ENCODE data around the gene POTEF.
"Not testable (repeated sequence)": the region's sequence is repeated elsewhere in the genome, so short reads cannot be mapped to it uniquely, and the experiment has no call there.

DNA sequence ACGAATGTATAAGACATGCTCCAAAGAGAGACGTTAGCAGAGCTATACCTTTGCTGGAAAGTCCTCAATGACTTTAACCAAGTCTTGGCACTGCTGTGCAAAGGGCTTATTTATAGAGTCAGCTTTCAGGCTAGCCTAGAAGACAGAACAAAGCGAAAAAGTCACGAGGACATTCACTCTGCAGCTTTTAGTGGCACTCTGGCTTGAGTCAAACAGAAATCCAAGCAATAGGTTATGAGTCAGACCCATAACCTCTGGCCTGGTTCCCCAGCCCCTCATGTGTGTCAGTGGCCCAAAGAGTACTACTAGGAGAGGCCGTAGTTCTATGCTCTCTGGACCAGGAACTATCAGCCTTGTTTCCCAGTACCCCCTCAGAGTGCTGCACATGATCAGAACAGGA lies 45.8 kb upstream of the POTEF start:
- TF ChIP-seq, protein P1, sequence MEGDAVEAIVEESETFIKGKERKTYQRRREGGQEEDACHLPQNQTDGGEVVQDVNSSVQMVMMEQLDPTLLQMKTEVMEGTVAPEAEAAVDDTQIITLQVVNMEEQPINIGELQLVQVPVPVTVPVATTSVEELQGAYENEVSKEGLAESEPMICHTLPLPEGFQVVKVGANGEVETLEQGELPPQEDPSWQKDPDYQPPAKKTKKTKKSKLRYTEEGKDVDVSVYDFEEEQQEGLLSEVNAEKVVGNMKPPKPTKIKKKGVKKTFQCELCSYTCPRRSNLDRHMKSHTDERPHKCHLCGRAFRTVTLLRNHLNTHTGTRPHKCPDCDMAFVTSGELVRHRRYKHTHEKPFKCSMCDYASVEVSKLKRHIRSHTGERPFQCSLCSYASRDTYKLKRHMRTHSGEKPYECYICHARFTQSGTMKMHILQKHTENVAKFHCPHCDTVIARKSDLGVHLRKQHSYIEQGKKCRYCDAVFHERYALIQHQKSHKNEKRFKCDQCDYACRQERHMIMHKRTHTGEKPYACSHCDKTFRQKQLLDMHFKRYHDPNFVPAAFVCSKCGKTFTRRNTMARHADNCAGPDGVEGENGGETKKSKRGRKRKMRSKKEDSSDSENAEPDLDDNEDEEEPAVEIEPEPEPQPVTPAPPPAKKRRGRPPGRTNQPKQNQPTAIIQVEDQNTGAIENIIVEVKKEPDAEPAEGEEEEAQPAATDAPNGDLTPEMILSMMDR (conservative IDR thresholded peaks at IDR 0.05; ENCODE audit: low read length) = not testable (repeated sequence)
- TF ChIP-seq EZH2phosphoT487 (IDR thresholded peaks at IDR 0.05; ENCODE audit: borderline replicate concordance, low read depth, low read length) = not testable (repeated sequence)
